Astrocyte (in vitro differentiated cells and primary cell): ENCODE data around the gene ZBTB24.

ENCODE experiments used
- CTCF ChIP-seq: IDR thresholded peaks from 2 replicates; pipeline ENCODE4 v1.5.1; 2011; ENCODE audit warnings: low read depth, mild to moderate bottlenecking, inconsistent platforms, low read length, moderate library complexity; ENCODE audit not compliant: insufficient read depth
- EZH2 ChIP-seq: IDR thresholded peaks from 2 replicates; pipeline ENCODE4 v1.6.1; 2012; ENCODE audit warnings: mild to moderate bottlenecking, low read length, inconsistent platforms; ENCODE audit not compliant: insufficient read depth

- TF ChIP-seq CTCF (no peak), EZH2 (no peak)
Measured at GRCh38 chr6:109488001-109488400, 5.0 kb upstream of the ZBTB24 start.
